Testis (tissue), 3 donors: Measurements from ENCODE around the gene NEO1. TPM values are rescaled to one million over a fixed set of nuclear protein-coding genes. Genes with fewer than 3 reads are reported as not detected.

Experiments
- DNase-seq: peaks from one replicate; pipeline ENCODE4 v3.0.0-alpha.2; 2019
- H3K27ac ChIP-seq, 2 donors: fragments of 200-600 bp; sonication (generic); one replicate each; pipeline ENCODE4 v1.5.1; 2019
- H3K27me3 ChIP-seq: fragments of 200-600 bp; sonication (generic); one replicate; pipeline ENCODE4 v1.5.1; 2019
- H3K36me3 ChIP-seq: fragments of 200-600 bp; sonication (generic); one replicate; pipeline ENCODE4 v1.5.1; 2017; ENCODE audit warnings: low read depth; ENCODE audit errors: missing control alignments
- H3K4me1 ChIP-seq: fragments of 200-600 bp; sonication (generic); one replicate; pipeline ENCODE4 v1.5.1; 2019
- H3K4me3 ChIP-seq, 2 donors: fragments of 200-600 bp; sonication (generic); one replicate each; pipeline ENCODE4 v1.5.1; 2017 to 2019
- H3K9me3 ChIP-seq: fragments of 200-600 bp; sonication (generic); one replicate; pipeline ENCODE4 v1.5.1; 2017
- POLR2A ChIP-seq: fragments of 450-650 bp; IDR thresholded peaks from one replicate; pipeline ENCODE4 v1.6.1; 2017; ENCODE audit warnings: antibody characterized with exemption, mild to moderate bottlenecking, moderate library complexity
- WGBS, 2 donors: methylation state at CpG; one replicate each; pipeline ENCODE4 v1.1.5; 2018; 5-methylcytosine and 5-hydroxymethylcytosine counted together
- intact Hi-C: fragments of 100-400 bp; cut with DNase I; formaldehyde crosslinking; loops from one replicate; pipeline ENCODE4 v1.15.1; 2023; ENCODE audit warnings: low total_unique reads
- polyA plus RNA-seq: library from polyadenylated mRNA; stranded (reverse); fragments of 350-450 nt; fragmentation: Illumina TruSeq; extraction: RNeasy Lipid Tissue Mini Kit (QIAGEN cat#74804); gene quantifications from one replicate; pipeline ENCODE4 v1.2.3, GENCODE V29; 2014; ENCODE audit warnings: low read depth, low replicate concordance; ENCODE audit not compliant: insufficient read depth
- total RNA-seq, 2 donors: library from RNA; depleted of rRNA; stranded (reverse); fragments of >200 nt; gene quantifications; one replicate each; pipeline ENCODE4 v1.2.3, GENCODE V29; 2016
- TF ChIP-seq, protein P1 (sequence below), 3 experiments: fragments of 450-650 bp in 2 of 3; fragments of 200-600 bp in 1 of 3; sonication (generic) in 1 of 3; IDR thresholded peaks; one replicate each; pipeline ENCODE4 v1.5.1; 2016 to 2019; ENCODE audit warnings: antibody characterized with exemption in 3 of 3, mild to moderate bottlenecking in 2 of 3, moderate library complexity in 1 of 3

The NEO1 gene
- total and polyA plus RNA-seq, 3 donors from 2014 or later, result 42.2 to 57.4 (median 50.2) TPM

GRCh38 chr15:73139041-73139743, 86.9 kb downstream of the NEO1 start:
- Histone ChIP-seq H3K4me3 (no peak overlapping the region), H3K36me3 (no peaks in the 10 kb centered on the region), H3K9me3 (no peaks in the 10 kb centered on the region), H3K27ac (no peak overlapping the region), H3K27me3 (no peaks in the 10 kb centered on the region), H3K4me1 (no peaks in the 10 kb centered on the region)
- intact Hi-C loops, result no loop called here
- WGBS, 2 donors, result 49 to 67% methylated on average over 5 of the region's 5 CpGs
- no peak for TF ChIP-seq POLR2A
- TF ChIP-seq, protein P1, sequence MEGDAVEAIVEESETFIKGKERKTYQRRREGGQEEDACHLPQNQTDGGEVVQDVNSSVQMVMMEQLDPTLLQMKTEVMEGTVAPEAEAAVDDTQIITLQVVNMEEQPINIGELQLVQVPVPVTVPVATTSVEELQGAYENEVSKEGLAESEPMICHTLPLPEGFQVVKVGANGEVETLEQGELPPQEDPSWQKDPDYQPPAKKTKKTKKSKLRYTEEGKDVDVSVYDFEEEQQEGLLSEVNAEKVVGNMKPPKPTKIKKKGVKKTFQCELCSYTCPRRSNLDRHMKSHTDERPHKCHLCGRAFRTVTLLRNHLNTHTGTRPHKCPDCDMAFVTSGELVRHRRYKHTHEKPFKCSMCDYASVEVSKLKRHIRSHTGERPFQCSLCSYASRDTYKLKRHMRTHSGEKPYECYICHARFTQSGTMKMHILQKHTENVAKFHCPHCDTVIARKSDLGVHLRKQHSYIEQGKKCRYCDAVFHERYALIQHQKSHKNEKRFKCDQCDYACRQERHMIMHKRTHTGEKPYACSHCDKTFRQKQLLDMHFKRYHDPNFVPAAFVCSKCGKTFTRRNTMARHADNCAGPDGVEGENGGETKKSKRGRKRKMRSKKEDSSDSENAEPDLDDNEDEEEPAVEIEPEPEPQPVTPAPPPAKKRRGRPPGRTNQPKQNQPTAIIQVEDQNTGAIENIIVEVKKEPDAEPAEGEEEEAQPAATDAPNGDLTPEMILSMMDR (IDR thresholded peaks at IDR 0.05), result no peak
- no peak for DNase-seq

DNA sequence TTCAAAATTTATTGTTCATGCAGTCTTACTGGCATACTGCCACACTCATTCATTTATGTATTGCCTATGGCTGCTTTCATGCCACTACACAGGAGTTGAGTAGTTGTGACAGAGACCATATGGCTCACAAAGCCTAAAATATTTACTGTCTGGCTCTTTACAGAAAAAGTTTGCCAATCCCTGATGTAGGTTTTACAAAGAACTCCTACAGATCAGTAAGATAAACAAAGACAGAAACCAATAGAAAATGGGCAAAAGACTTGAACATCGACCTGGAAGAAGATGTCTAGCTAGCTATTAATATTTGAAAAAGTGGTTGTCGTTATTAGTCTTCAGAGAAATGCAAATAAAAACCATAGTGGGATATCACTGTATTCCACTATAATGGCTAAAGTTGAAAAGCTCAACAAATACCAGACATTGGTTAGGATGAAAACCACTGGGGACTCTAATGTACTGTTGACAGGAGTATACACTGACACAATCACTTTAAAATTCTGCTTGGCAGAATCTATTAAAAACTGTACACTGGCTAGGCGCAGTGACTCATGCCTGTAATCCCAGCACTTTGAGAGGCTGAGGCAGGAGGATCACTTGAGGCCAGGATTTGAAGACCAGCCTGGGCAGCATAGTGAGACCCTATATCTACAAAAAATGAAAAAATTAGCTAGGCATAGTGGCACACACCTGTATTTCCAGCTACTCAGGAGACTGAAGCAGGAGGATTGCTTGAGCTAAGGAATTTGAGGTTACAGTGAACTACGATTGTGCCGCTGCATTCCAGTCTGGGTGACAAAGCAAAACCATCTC, 87.7 kb downstream of the NEO1 start:
- WGBS, 2 donors, result 85 to 90% methylated on average over 5 of the region's 5 CpGs
- intact Hi-C loops, result no loop called here
- H3K9me3 ChIP-seq, result no peaks in the 10 kb centered on the region
- H3K4me1 ChIP-seq, result no peaks in the 10 kb centered on the region
- no peaks in the 10 kb centered on the region for H3K36me3 ChIP-seq
- no peak overlapping the region for H3K4me3 ChIP-seq
- DNase-seq, result no peak
- no peaks in the 10 kb centered on the region for H3K27me3 ChIP-seq
- no peak overlapping the region for H3K27ac ChIP-seq
- no peak for TF ChIP-seq POLR2A
- TF ChIP-seq, protein P1 (IDR thresholded peaks at IDR 0.05), result no peak

DNA sequence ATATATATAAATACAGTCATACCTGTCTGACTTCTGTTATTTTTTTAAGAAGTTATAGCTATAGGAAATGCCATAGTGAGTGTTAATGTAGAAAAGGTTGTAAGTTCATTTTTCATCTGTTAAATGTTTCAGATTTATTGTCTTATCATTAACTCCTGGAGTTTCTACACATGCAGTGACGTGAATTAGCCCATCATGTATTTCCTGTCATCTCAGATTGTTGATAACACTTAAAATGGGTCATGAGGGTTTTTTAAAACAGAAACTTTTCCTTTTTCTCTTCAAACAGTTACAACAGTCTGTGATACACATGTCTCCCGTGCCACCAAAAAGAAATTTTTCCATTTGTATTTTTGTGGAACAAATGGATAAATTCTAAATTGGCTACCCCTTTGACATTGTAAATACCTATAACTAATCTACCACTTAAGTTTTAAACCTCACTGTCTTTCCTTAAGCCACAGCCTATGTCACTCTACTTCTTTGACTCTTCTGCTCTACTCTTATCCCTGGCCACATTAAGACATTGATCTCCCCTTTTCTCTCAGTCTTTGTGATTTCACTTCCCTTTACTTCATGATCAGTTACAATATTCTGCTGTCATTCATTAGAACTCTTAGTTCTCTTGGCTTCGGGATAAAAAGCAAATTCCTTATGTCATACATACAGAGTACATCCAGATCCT, 89.1 kb downstream of the NEO1 start:
- Histone ChIP-seq H3K36me3 (no peaks in the 10 kb centered on the region), H3K27ac (no peak overlapping the region), H3K27me3 (no peaks in the 10 kb centered on the region), H3K4me3 (no peak overlapping the region), H3K4me1 (no peaks in the 10 kb centered on the region), H3K9me3 (no peaks in the 10 kb centered on the region)
- no peak for DNase-seq
- no peak for TF ChIP-seq POLR2A
- TF ChIP-seq, protein P1 (IDR thresholded peaks at IDR 0.05), result no peak
- 56 to 58% methylated on average over 3 of the region's 3 CpGs for WGBS, 2 donors
- intact Hi-C loops, result no loop called here

DNA sequence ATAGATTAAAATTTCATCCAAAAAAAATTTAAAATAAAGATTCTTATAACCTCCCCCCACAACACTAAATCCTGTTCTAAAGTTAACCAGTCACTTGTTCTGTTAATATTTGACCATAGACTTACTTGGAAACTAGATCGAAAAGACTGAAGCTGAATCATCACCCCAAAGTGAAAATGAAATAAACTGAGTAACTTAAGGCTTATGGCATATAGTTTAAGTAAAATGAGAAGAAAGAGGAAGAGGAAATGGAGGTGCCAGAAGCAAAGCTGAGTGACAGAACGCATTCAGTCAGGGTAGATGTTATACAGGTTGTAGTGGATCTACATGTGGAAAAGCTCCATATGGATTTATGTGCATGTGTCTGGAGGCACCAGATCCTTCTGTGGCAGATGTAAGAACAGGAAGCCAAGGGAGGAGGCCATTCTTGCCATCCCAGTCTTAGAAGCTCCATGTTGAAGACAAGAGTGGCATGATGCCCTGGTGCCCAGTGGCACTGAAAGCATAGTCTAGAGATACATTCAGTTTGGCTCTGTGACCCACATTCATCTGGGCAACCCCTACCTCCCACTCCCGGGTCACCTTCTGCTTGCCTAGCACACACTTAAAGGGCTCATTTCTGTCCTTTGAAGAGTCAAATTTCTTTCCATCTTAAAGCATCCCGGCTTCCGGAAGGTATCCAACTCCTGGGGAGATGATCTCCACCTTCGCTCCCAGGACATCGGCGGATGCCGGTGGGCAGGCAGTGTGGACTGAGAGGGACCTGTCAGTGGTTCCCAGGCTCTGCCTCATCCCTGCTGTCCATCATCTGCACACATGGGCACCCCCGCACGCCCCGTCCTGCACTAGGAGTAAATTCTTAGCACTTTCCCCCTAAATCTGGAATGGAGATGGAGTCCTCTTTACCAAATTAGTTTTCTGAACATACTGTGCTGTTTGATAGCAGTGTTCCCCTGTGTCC, 90.8 kb downstream of the NEO1 start:
- Histone ChIP-seq H3K4me3 (no peak overlapping the region), H3K27me3 (no peaks in the 10 kb centered on the region), H3K4me1 (no peaks in the 10 kb centered on the region), H3K27ac (no peak overlapping the region), H3K9me3 (no peaks in the 10 kb centered on the region), H3K36me3 (no peaks in the 10 kb centered on the region)
- WGBS, 2 donors, result 95 to 96% methylated on average over 10 to 11 of the region's 12 CpGs
- intact Hi-C loops, result no loop called here
- TF ChIP-seq POLR2A, result no peak
- TF ChIP-seq, protein P1 (IDR thresholded peaks at IDR 0.05), result no peak
- no peak for DNase-seq
